K562 (cell line): ENCODE measurements around the gene IL21. TPM values are rescaled to one million over a fixed set of nuclear protein-coding genes. Genes with fewer than 3 reads are reported as not detected.
"Not testable (repeated sequence)": the region's sequence is repeated elsewhere in the genome, so short reads cannot be mapped to it uniquely, and the experiment has no call there.

ENCODE experiments used
- ATAC-seq: fragments of 200-7000 bp; cut with Tn5 transposase; 3 replicates; pipeline ENCODE4 v1.9.1; 2020; ENCODE audit warnings: moderate library complexity
- BruUV-seq: library from RNA; stranded (reverse); fragments of 400-500 nt; replicated peaks from 2 replicates; lab custom pipeline; 2021; lab: Mats Ljungman, UMichigan
- CTCF ChIA-PET: fragments of 300-600 bp; formaldehyde crosslinking; extraction: SDS; loops from one replicate; lab custom pipeline; 2021; ENCODE audit warnings: low intra/inter-chr PET ratio; lab: Yijun Ruan, JAX
- POLR2A ChIA-PET: fragments of 300-600, 350-650 bp; sonication (Branson Sonifier 250); formaldehyde crosslinking; extraction: SDS; loops from one replicate; lab custom pipeline; 2021; ENCODE audit warnings: antibody characterized with exemption, inconsistent platforms; lab: Yijun Ruan, JAX
- DNase-seq, 4 experiments: peaks; one replicate each; pipeline versions ENCODE4 v3.0.0 to v3.0.0-alpha.2; 2011 to 2018; ENCODE audit warnings: low spot score in 3 of 4, mixed read lengths in 3 of 4; ENCODE audit errors: extremely low read depth in 1 of 4
- FAIRE-seq: peaks from 2 replicates; lab custom pipeline; 2011; peaks lifted over from hg19 to GRCh38; lab: Jason Lieb, UNC
- H2AFZ ChIP-seq: 2 replicates; pipeline ENCODE4 v1.6.0; 2011; ENCODE audit warnings: low read depth, low read length, control low read depth, inconsistent platforms
- H3K27ac ChIP-seq: fragments of 200-600 bp; 3 replicates; pipeline ENCODE4 v1.8.0; 2011; ENCODE audit warnings: low read depth, mild to moderate bottlenecking, control low read depth, inconsistent platforms, low read length, moderate library complexity, mixed read lengths; ENCODE audit errors: extremely low read depth
- H3K27me3 ChIP-seq, 2 experiments: fragments of 300-600 bp in 1 of 2; 2 replicates in 1 of 2; 3 replicates in 1 of 2; pipeline versions ENCODE4 v1.6.0 to v1.8.0; 2011; ENCODE audit warnings: inconsistent platforms in 2 of 2, low read length in 2 of 2, mild to moderate bottlenecking in 1 of 2, mixed read lengths in 1 of 2, moderate library complexity in 1 of 2; ENCODE audit not compliant: control insufficient read depth in 2 of 2, insufficient read depth in 2 of 2
- H3K36me3 ChIP-seq: fragments of 300-600 bp; 3 replicates; pipeline ENCODE4 v1.8.0; 2011; ENCODE audit warnings: mild to moderate bottlenecking, low read length, inconsistent platforms; ENCODE audit not compliant: control insufficient read depth, insufficient read depth
- H3K4me1 ChIP-seq, 2 experiments: fragments of 200-600 bp in 1 of 2; replicated peaks in 1 of 2; 2 replicates in 1 of 2; 3 replicates in 1 of 2; pipeline versions ENCODE4 v1.5.1 to v1.8.0; 2011; ENCODE audit warnings: inconsistent platforms in 2 of 2, low read length in 2 of 2, mild to moderate bottlenecking in 1 of 2, mixed read lengths in 1 of 2, moderate library complexity in 1 of 2; ENCODE audit not compliant: control insufficient read depth in 2 of 2, insufficient read depth in 2 of 2
- H3K4me2 ChIP-seq: 2 replicates; pipeline ENCODE4 v1.6.1; 2011; ENCODE audit warnings: low read length, control low read depth, inconsistent platforms, mixed read lengths; ENCODE audit not compliant: insufficient read depth
- H3K4me3 ChIP-seq: fragments of 200-600 bp; sonication (generic), shearing (Covaris generic); 2 replicates; pipeline ENCODE4 v1.5.1; 2016; ENCODE audit warnings: control low read depth, inconsistent platforms
- H3K79me2 ChIP-seq: fragments of 200-600 bp; 3 replicates; pipeline ENCODE4 v1.8.0; 2011; ENCODE audit warnings: low read length, inconsistent platforms; ENCODE audit not compliant: control insufficient read depth, insufficient read depth
- H3K9ac ChIP-seq, 2 experiments: 2 replicates each; pipeline versions ENCODE4 v1.6.0 to v1.6.1; 2011; ENCODE audit warnings: low read depth in 2 of 2, low read length in 2 of 2, control low read depth in 1 of 2, inconsistent platforms in 1 of 2, mild to moderate bottlenecking in 1 of 2, mixed read lengths in 1 of 2; ENCODE audit not compliant: insufficient read depth in 1 of 2
- H3K9me1 ChIP-seq: one replicate; pipeline ENCODE4 v1.6.0; 2011; ENCODE audit warnings: inconsistent platforms, mild to moderate bottlenecking, low read length, moderate library complexity; ENCODE audit not compliant: control insufficient read depth, insufficient read depth
- H3K9me3 ChIP-seq: replicated peaks from 2 replicates; pipeline ENCODE4 v1.5.1; 2011; ENCODE audit warnings: low read depth, low read length, inconsistent platforms; ENCODE audit not compliant: control insufficient read depth, insufficient read depth
- H4K20me1 ChIP-seq: replicated peaks from 2 replicates; pipeline ENCODE4 v1.6.1; 2011; ENCODE audit warnings: low read length, inconsistent platforms, mixed read lengths; ENCODE audit not compliant: control insufficient read depth, insufficient read depth
- IFI16 ChIP-seq: fragments of 250-450 bp; sonication (Bioruptor Pico); IDR thresholded peaks from 2 replicates; pipeline ENCODE4 v2.1.2; 2022; ENCODE audit warnings: mild to moderate bottlenecking, inconsistent platforms
- NFYB ChIP-seq: IDR thresholded peaks from 2 replicates; pipeline ENCODE4 v1.6.1; 2011; ENCODE audit warnings: mild to moderate bottlenecking, moderate library complexity; ENCODE audit not compliant: insufficient read length; ENCODE audit errors: extremely low read depth
- RAD51 ChIP-seq: fragments of 450-650 bp; IDR thresholded peaks from 2 replicates; pipeline ENCODE4 v1.7.1; 2016; ENCODE audit warnings: low read depth, mild to moderate bottlenecking, borderline replicate concordance
- RBM25 ChIP-seq: fragments of 200-400 bp; formaldehyde crosslinking; IDR thresholded peaks from 2 replicates; pipeline ENCODE4 v1.6.1; 2018; ENCODE audit warnings: low read length, low read depth, moderate library complexity; ENCODE audit not compliant: severe bottlenecking
- WGBS: fragments of 100-300 bp; shearing (Covaris generic); methylation state at CpG from one replicate; pipeline ENCODE4 v1.1.6; 2016; ENCODE audit warnings: low coverage, mixed read lengths; ENCODE audit not compliant: insufficient coverage; ENCODE audit errors: missing lambda C conversion rate; 5-methylcytosine and 5-hydroxymethylcytosine counted together
- in situ Hi-C: fragments of 300-500 bp; cut with MboI; formaldehyde crosslinking; loops from 4 replicates; pipeline ENCODE4 v1.15.0; 2018; ENCODE audit warnings: inconsistent platforms, mixed read lengths
- intact Hi-C: fragments of 100-400 bp; cut with micrococcal nuclease; formaldehyde crosslinking; loops from 2 replicates; pipeline ENCODE4 v1.14.2; 2022
- polyA plus RNA-seq, 8 experiments: library from polyadenylated mRNA; depleted of rRNA in 4 of 8; stranded (reverse) in 5 of 8; unstranded in 3 of 8; fragments of >200 nt; fragmentation: Nextera tagmentation in 2 of 8; fragmentation: Illumina TruSeq in 1 of 8; extraction: Ambion mirVana in 2 of 8; extraction: Trizol in 1 of 8; gene quantifications; 2 replicates each; pipeline versions ENCODE4 v1.2.1 to v1.2.3, GENCODE V29; 2011 to 2014; ENCODE audit warnings: inconsistent platforms in 1 of 8, missing spikeins in 1 of 8
- total RNA-seq, 7 experiments: library from RNA; depleted of rRNA in 6 of 7; stranded (reverse); fragments of >200 nt in 6 of 7; fragmentation: Illumina TruSeq in 2 of 7; extraction: Trizol in 2 of 7; gene quantifications; 2 replicates each; pipeline versions ENCODE4 v1.2.1 to v1.2.3, GENCODE V29; 2011 to 2021; ENCODE audit warnings: low replicate concordance in 1 of 7
- TF ChIP-seq, protein P1 (sequence below): fragments of 450-650 bp; IDR thresholded peaks from 2 replicates; pipeline ENCODE4 v1.6.1; 2017; ENCODE audit warnings: antibody characterized with exemption
- TF ChIP-seq, protein P2 (sequence below): sonication (generic); formaldehyde crosslinking; IDR thresholded peaks from 2 replicates; pipeline ENCODE4 v1.9.0; 2022; ENCODE audit warnings: mild to moderate bottlenecking, missing genetic modification reagents
- TF ChIP-seq, protein P3 (sequence below): sonication (generic); formaldehyde crosslinking; IDR thresholded peaks from 2 replicates; pipeline ENCODE4 v1.5.0; 2020; ENCODE audit warnings: missing genetic modification reagents

The IL21 gene
- total and polyA plus RNA-seq, 9 of the 15 experiments (the other 6 are each of a cell fraction or from before 2014, with no cell fraction given), result not detected

DNA sequence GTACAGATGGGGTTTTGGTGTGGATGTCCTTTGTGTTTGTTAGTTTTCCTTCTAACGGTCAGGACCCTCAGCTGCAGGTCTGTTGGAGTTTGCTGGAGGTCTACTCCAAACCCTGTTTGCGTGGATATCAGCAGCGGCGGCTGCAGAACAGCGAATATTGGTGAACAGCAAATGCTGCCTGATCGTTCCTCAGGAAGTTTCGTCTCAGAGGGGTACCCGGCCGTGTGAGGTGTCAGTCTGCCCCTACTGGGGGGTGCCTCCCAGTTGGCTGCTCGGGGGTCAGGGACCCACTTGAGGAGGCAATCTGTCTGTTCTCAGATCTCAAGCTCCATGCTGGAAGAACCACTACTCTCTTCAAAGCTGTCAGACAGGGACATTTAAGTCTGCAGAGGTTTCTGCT is 46.5 kb downstream of the IL21 start:
- H3K4me2 ChIP-seq, H2AFZ ChIP-seq, intact Hi-C loops, FAIRE-seq, ATAC-seq, H3K36me3 ChIP-seq, BruUV-seq, DNase-seq, H3K27ac ChIP-seq, H3K9me3 ChIP-seq, H3K9me1 ChIP-seq, CTCF ChIA-PET, H3K9ac ChIP-seq, POLR2A ChIA-PET, H3K79me2 ChIP-seq, H3K27me3 ChIP-seq, H4K20me1 ChIP-seq, H3K4me3 ChIP-seq, H3K4me1 ChIP-seq: not testable (repeated sequence)
- WGBS, result 49% methylated on average over 8 of the region's 10 CpGs
- in situ Hi-C loops, result loop anchor here (10.0 kb wide), 1 partner anchor 680 kb away; no protein-coding TSS in a partner anchor

- peak overlapping the region; percentile 33; the same call in 1 of the 2 replicates for H2AFZ ChIP-seq
- no peak for DNase-seq
- no peak for FAIRE-seq
- H3K4me3 ChIP-seq, result no peak overlapping the region
- no peaks in the 10 kb centered on the region for H3K9me1 ChIP-seq
- H3K9me3 ChIP-seq, result no peaks in the 10 kb centered on the region
- CTCF ChIA-PET, result no interaction called here
- H3K4me2 ChIP-seq, result no peak overlapping the region
- POLR2A ChIA-PET, result interaction anchor here (0.6 kb wide), 1 partner anchor 285 kb away, joined by 3 read pairs; no protein-coding TSS in a partner anchor
- no TSS peak for BruUV-seq
- intact Hi-C loops, result no loop called here
- H3K27ac ChIP-seq, result no peak overlapping the region
- no peaks in the 10 kb centered on the region for H3K36me3 ChIP-seq
- no peaks in the 10 kb centered on the region for H3K4me1 ChIP-seq
- H3K27me3 ChIP-seq, result no peaks in the 10 kb centered on the region
- no peak overlapping the region for H3K9ac ChIP-seq
- no peaks in the 10 kb centered on the region for H3K79me2 ChIP-seq
- ATAC-seq, result peak; percentile 34; the same call in 2 of the 3 replicates
- WGBS, result 0% methylated on average over 2 of the region's 2 CpGs
- H4K20me1 ChIP-seq, result no peaks in the 10 kb centered on the region
- in situ Hi-C loops, result no loop called here
- TF ChIP-seq, protein P1, sequence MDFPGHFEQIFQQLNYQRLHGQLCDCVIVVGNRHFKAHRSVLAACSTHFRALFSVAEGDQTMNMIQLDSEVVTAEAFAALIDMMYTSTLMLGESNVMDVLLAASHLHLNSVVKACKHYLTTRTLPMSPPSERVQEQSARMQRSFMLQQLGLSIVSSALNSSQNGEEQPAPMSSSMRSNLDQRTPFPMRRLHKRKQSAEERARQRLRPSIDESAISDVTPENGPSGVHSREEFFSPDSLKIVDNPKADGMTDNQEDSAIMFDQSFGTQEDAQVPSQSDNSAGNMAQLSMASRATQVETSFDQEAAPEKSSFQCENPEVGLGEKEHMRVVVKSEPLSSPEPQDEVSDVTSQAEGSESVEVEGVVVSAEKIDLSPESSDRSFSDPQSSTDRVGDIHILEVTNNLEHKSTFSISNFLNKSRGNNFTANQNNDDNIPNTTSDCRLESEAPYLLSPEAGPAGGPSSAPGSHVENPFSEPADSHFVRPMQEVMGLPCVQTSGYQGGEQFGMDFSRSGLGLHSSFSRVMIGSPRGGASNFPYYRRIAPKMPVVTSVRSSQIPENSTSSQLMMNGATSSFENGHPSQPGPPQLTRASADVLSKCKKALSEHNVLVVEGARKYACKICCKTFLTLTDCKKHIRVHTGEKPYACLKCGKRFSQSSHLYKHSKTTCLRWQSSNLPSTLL, result no peak
- TF ChIP-seq NFYB (peak; percentile 86), IFI16 (no peak), RBM25 (peak; percentile 74), RAD51 (peak; percentile 41; the same call in 1 of the 2 replicates)
- TF ChIP-seq, protein P2, sequence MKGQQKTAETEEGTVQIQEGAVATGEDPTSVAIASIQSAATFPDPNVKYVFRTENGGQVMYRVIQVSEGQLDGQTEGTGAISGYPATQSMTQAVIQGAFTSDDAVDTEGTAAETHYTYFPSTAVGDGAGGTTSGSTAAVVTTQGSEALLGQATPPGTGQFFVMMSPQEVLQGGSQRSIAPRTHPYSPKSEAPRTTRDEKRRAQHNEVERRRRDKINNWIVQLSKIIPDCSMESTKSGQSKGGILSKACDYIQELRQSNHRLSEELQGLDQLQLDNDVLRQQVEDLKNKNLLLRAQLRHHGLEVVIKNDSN, result peak; percentile 69; the same call in 1 of the 2 replicates
- TF ChIP-seq, protein P3, sequence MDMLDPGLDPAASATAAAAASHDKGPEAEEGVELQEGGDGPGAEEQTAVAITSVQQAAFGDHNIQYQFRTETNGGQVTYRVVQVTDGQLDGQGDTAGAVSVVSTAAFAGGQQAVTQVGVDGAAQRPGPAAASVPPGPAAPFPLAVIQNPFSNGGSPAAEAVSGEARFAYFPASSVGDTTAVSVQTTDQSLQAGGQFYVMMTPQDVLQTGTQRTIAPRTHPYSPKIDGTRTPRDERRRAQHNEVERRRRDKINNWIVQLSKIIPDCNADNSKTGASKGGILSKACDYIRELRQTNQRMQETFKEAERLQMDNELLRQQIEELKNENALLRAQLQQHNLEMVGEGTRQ (CRISPR knock-in tag), result peak; percentile 59
- TF ChIP-seq, all 486 proteins: peak for 5
Measured at GRCh38 chr4:122562449-122562848, 58.4 kb downstream of the IL21 start.
